H9 (cell line): ENCODE measurements around the gene IGFBP4. TPM values are rescaled to one million over a fixed set of nuclear protein-coding genes. Genes with fewer than 3 reads are reported as not detected.

Experiments
- DNase-seq: peaks from one replicate; pipeline ENCODE4 v3.0.0-alpha.2; 2017
- H2AFZ ChIP-seq: one replicate; pipeline ENCODE4 v1.6.1; 2013; ENCODE audit warnings: mild to moderate bottlenecking, low read length, control low read depth, moderate library complexity
- H2AK5ac ChIP-seq: 2 replicates; pipeline ENCODE4 v1.6.1; 2013; ENCODE audit warnings: low read length, control low read depth, mixed read lengths; ENCODE audit not compliant: insufficient read length
- H2BK120ac ChIP-seq: one replicate; pipeline ENCODE4 v1.6.1; 2013; ENCODE audit warnings: low read depth, mild to moderate bottlenecking, low read length, control low read depth, inconsistent platforms; ENCODE audit not compliant: poor library complexity, severe bottlenecking
- H2BK12ac ChIP-seq: 2 replicates; pipeline ENCODE4 v1.6.1; 2013; ENCODE audit warnings: low read length, control low read depth, mixed read lengths, low read depth; ENCODE audit not compliant: insufficient read length
- H2BK15ac ChIP-seq: 2 replicates; pipeline ENCODE4 v1.6.1; 2013; ENCODE audit warnings: low read depth, low read length, control low read depth
- H2BK20ac ChIP-seq: one replicate; pipeline ENCODE4 v1.6.1; 2013; ENCODE audit warnings: low read depth, mild to moderate bottlenecking, low read length, control low read depth, inconsistent platforms; ENCODE audit not compliant: poor library complexity, severe bottlenecking
- H2BK5ac ChIP-seq: 2 replicates; pipeline ENCODE4 v1.6.1; 2013; ENCODE audit warnings: low read length, control low read depth, mixed read lengths; ENCODE audit not compliant: insufficient read length
- H3K14ac ChIP-seq: 2 replicates; pipeline ENCODE4 v1.6.1; 2013; ENCODE audit warnings: low read length, control low read depth; ENCODE audit not compliant: insufficient read depth
- H3K18ac ChIP-seq: 2 replicates; pipeline ENCODE4 v1.6.1; 2013; ENCODE audit warnings: low read depth, mild to moderate bottlenecking, mixed read lengths, low read length, control low read depth; ENCODE audit not compliant: insufficient read length
- H3K23ac ChIP-seq: 2 replicates; pipeline ENCODE4 v1.6.1; 2013; ENCODE audit warnings: low read length, control low read depth, mixed read lengths, low read depth; ENCODE audit not compliant: insufficient read length
- H3K23me2 ChIP-seq: 2 replicates; pipeline ENCODE4 v1.6.1; 2013; ENCODE audit warnings: low read depth, mild to moderate bottlenecking, mixed read lengths, low read length, control low read depth; ENCODE audit not compliant: insufficient read length, poor library complexity, severe bottlenecking
- H3K27ac ChIP-seq: 2 replicates; pipeline ENCODE4 v1.5.1; 2013; ENCODE audit warnings: low read length, control low read depth, mixed read lengths, low read depth; ENCODE audit not compliant: insufficient read length
- H3K27me3 ChIP-seq: 2 replicates; pipeline ENCODE4 v1.6.1; 2013; ENCODE audit warnings: low read length, control low read depth, inconsistent platforms; ENCODE audit not compliant: insufficient read depth
- H3K4ac ChIP-seq: 2 replicates; pipeline ENCODE4 v1.6.1; 2013; ENCODE audit warnings: low read depth, mild to moderate bottlenecking, control low read depth, inconsistent platforms, low read length, moderate library complexity
- H3K4me1 ChIP-seq: 2 replicates; pipeline ENCODE4 v1.6.1; 2013; ENCODE audit warnings: low read length, control low read depth, inconsistent platforms; ENCODE audit not compliant: insufficient read depth
- H3K4me2 ChIP-seq: 2 replicates; pipeline ENCODE4 v1.6.1; 2013; ENCODE audit warnings: low read length, control low read depth, mixed read lengths; ENCODE audit not compliant: insufficient read length, insufficient read depth
- H3K56ac ChIP-seq: 2 replicates; pipeline ENCODE4 v1.6.1; 2013; ENCODE audit warnings: low read depth, mild to moderate bottlenecking, mixed read lengths, low read length, control low read depth; ENCODE audit not compliant: insufficient read length
- H3K79me1 ChIP-seq: 2 replicates; pipeline ENCODE4 v1.6.1; 2013; ENCODE audit warnings: low read depth, mild to moderate bottlenecking, moderate library complexity, low read length, control low read depth, inconsistent platforms; ENCODE audit not compliant: insufficient read depth, poor library complexity, severe bottlenecking
- H3K79me2 ChIP-seq: 2 replicates; pipeline ENCODE4 v1.6.1; 2013; ENCODE audit warnings: low read length, control low read depth, inconsistent platforms; ENCODE audit not compliant: insufficient read depth
- H3K9ac ChIP-seq: 2 replicates; pipeline ENCODE4 v1.6.1; 2013; ENCODE audit warnings: low read length, control low read depth, mixed read lengths; ENCODE audit not compliant: insufficient read length; ENCODE audit errors: extremely low read depth
- H3K9me3 ChIP-seq: one replicate; pipeline ENCODE4 v1.6.1; 2013; ENCODE audit warnings: low read depth, low read length, inconsistent platforms; ENCODE audit not compliant: control insufficient read depth
- H3T11ph ChIP-seq: one replicate; pipeline ENCODE4 v1.6.1; 2013; ENCODE audit warnings: mild to moderate bottlenecking, low read length, control low read depth, inconsistent platforms
- H4K20me1 ChIP-seq: one replicate; pipeline ENCODE4 v1.6.1; 2013; ENCODE audit not compliant: control insufficient read depth, insufficient read length, insufficient read depth
- H4K5ac ChIP-seq: 2 replicates; pipeline ENCODE4 v1.6.1; 2013; ENCODE audit warnings: low read depth, mild to moderate bottlenecking, mixed read lengths, low read length, control low read depth; ENCODE audit not compliant: insufficient read length
- H4K8ac ChIP-seq: replicated peaks from 2 replicates; pipeline ENCODE4 v1.6.1; 2013; ENCODE audit warnings: low read length, control low read depth, mixed read lengths, low read depth; ENCODE audit not compliant: insufficient read length
- H4K91ac ChIP-seq: 2 replicates; pipeline ENCODE4 v1.6.1; 2013; ENCODE audit warnings: low read depth, mild to moderate bottlenecking, moderate library complexity, mixed read lengths, low read length, control low read depth; ENCODE audit not compliant: insufficient read length
- H3K27ac Mint-ChIP-seq, 3 experiments: 2 replicates in 2 of 3; 3 replicates in 1 of 3; pipeline ENCODE4 v1.8.0; 2020 to 2021; ENCODE audit warnings: mixed read lengths in 3 of 3, mild to moderate bottlenecking in 1 of 3, moderate library complexity in 1 of 3
- H3K27me3 Mint-ChIP-seq: 2 replicates; pipeline ENCODE4 v1.8.0; 2021; ENCODE audit warnings: low read depth, mild to moderate bottlenecking, moderate library complexity, mixed read lengths
- H3K36me3 Mint-ChIP-seq, 3 experiments: 2 replicates in 2 of 3; 3 replicates in 1 of 3; pipeline ENCODE4 v1.8.0; 2020 to 2021; ENCODE audit warnings: low read depth in 3 of 3, mixed read lengths in 3 of 3; ENCODE audit not compliant: insufficient read depth in 1 of 3
- H3K4me1 Mint-ChIP-seq, 2 experiments: 2 replicates each; pipeline ENCODE4 v1.8.0; 2020; ENCODE audit warnings: mixed read lengths in 2 of 2
- H3K4me3 Mint-ChIP-seq, 2 experiments: 2 replicates in 1 of 2; 3 replicates in 1 of 2; pipeline ENCODE4 v1.8.0; 2020 to 2021; ENCODE audit warnings: mild to moderate bottlenecking in 2 of 2, mixed read lengths in 2 of 2, moderate library complexity in 1 of 2
- H3K9me3 Mint-ChIP-seq, 2 experiments: 2 replicates in 1 of 2; 3 replicates in 1 of 2; pipeline ENCODE4 v1.8.0; 2020; ENCODE audit warnings: mild to moderate bottlenecking in 2 of 2, mixed read lengths in 2 of 2, moderate library complexity in 1 of 2
- WGBS: extraction: QIAGEN DNeasy Blood & Tissue Kit; methylation state at CpG from one replicate; pipeline ENCODE4 v1.1.7; 2013; ENCODE audit warnings: missing lambda C conversion rate, low lambda C conversion rate, mixed read lengths; ENCODE audit not compliant: insufficient read length; ENCODE audit errors: extremely low coverage; 5-methylcytosine and 5-hydroxymethylcytosine counted together
- total RNA-seq: library from RNA; stranded (reverse); gene quantifications from 2 replicates; pipeline ENCODE4 v1.2.1, GENCODE V29; 2021
- TF ChIP-seq, protein P1 (sequence below): fragments of 200-600 bp; sonication (generic); conservative IDR thresholded peaks from 3 replicates; pipeline ENCODE4 v1.8.0; 2021; ENCODE audit warnings: antibody characterized with exemption, mild to moderate bottlenecking

IGFBP4 gene
- total RNA-seq, 1 experiment from 2014 or later = 49.9 TPM

DNA sequence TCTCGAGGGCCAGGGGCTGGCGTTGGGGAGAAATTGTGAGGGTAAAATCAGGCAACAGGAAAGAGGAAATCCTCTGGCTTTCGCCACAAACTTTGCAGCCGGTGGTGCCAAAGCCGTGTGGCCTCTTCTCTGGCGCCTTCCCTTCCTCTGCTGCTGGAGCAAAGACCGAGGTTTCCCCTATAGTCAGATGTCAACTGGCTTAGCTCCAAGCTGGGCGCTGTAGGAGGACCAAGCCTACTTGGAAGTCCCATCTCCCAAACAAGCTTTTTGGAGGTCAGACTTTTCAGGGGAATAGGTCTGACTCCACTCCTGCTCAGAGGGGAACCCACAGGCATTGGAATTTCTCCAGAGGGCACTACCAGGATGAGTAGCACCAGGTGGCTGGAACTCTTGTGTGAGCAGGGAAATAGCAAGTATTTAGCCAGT lies 5.0 kb downstream of the IGFBP4 start:
- H3K4me1 Mint-ChIP-seq = peaks cover 34 to 37% of the 10 kb centered on the region in 2 experiments

More for the DNA sequence above, 5.0 kb downstream of the IGFBP4 start:
- Histone ChIP-seq H2BK15ac (no peak overlapping the region), H3K56ac (no peak overlapping the region), H3K9me3 (no peaks in the 10 kb centered on the region), H3K23me2 (peaks cover 14% of the 10 kb centered on the region), H4K8ac (no peak overlapping the region), H3K79me1 (no peaks in the 10 kb centered on the region), H2BK20ac (no peak overlapping the region), H4K20me1 (no peaks in the 10 kb centered on the region), H3T11ph (no peak overlapping the region), H2AFZ (no peak overlapping the region), H4K5ac (no peak overlapping the region), H2BK5ac (no peak overlapping the region), H3K27me3 (no peaks in the 10 kb centered on the region), H3K9ac (no peak overlapping the region), H3K14ac (no peak overlapping the region), H3K27ac (no peak overlapping the region), H3K4me1 (peaks cover 9% of the 10 kb centered on the region), H2BK120ac (no peak overlapping the region), H3K18ac (no peak overlapping the region), H3K4me2 (no peak overlapping the region), H3K23ac (no peak overlapping the region), H4K91ac (no peak overlapping the region), H3K4ac (no peak overlapping the region), H3K79me2 (no peaks in the 10 kb centered on the region; the same call in 1 of the 2 replicates), H2AK5ac (no peak overlapping the region), H2BK12ac (no peak overlapping the region)
- TF ChIP-seq, protein P1, sequence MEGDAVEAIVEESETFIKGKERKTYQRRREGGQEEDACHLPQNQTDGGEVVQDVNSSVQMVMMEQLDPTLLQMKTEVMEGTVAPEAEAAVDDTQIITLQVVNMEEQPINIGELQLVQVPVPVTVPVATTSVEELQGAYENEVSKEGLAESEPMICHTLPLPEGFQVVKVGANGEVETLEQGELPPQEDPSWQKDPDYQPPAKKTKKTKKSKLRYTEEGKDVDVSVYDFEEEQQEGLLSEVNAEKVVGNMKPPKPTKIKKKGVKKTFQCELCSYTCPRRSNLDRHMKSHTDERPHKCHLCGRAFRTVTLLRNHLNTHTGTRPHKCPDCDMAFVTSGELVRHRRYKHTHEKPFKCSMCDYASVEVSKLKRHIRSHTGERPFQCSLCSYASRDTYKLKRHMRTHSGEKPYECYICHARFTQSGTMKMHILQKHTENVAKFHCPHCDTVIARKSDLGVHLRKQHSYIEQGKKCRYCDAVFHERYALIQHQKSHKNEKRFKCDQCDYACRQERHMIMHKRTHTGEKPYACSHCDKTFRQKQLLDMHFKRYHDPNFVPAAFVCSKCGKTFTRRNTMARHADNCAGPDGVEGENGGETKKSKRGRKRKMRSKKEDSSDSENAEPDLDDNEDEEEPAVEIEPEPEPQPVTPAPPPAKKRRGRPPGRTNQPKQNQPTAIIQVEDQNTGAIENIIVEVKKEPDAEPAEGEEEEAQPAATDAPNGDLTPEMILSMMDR = no peak
- Mint-ChIP-seq H3K27me3 (peaks cover 12% of the 10 kb centered on the region), H3K36me3 (peaks cover 5 to 16% (median 5%) of the 10 kb centered on the region in 3 experiments; a peak in 6 of 7 replicates), H3K4me3 (no peak overlapping the region), H3K9me3 (no peaks in the 10 kb centered on the region), H3K27ac (peak overlapping the region in 1 of 3 experiments; percentile 16; a peak in 1 of 7 replicates)
- no CpG with 5 or more reads among the region's 8 CpGs for WGBS
- DNase-seq = no peak
